Sigmoid colon (tissue), 4 donors: ENCODE measurements around the gene PARD3.

Experiments used
- EP300 ChIP-seq, 4 donors: sonication (generic); formaldehyde crosslinking; IDR thresholded peaks; one replicate each; pipeline ENCODE4 v1.6.1; 2017; ENCODE audit warnings: antibody characterized with exemption in 4 of 4
- POLR2A ChIP-seq, 2 donors: fragments of 450-650 bp; IDR thresholded peaks; one replicate each; pipeline ENCODE4 v1.6.1; 2016; ENCODE audit warnings: antibody characterized with exemption in 2 of 2, mild to moderate bottlenecking in 2 of 2, moderate library complexity in 2 of 2
- POLR2AphosphoS5 ChIP-seq, 4 donors: sonication (generic); formaldehyde crosslinking; IDR thresholded peaks; one replicate each; pipeline ENCODE4 v1.6.1; 2017; ENCODE audit warnings: antibody characterized with exemption in 4 of 4
- TF ChIP-seq, protein P1 (sequence below), 4 experiments: fragments of 450-650 bp in 3 of 4; fragments of 200-600 bp in 1 of 4; IDR thresholded peaks; one replicate each; pipeline ENCODE4 v1.5.1; 2016 to 2019; ENCODE audit warnings: antibody characterized with exemption in 4 of 4, mild to moderate bottlenecking in 3 of 4, moderate library complexity in 2 of 4

DNA sequence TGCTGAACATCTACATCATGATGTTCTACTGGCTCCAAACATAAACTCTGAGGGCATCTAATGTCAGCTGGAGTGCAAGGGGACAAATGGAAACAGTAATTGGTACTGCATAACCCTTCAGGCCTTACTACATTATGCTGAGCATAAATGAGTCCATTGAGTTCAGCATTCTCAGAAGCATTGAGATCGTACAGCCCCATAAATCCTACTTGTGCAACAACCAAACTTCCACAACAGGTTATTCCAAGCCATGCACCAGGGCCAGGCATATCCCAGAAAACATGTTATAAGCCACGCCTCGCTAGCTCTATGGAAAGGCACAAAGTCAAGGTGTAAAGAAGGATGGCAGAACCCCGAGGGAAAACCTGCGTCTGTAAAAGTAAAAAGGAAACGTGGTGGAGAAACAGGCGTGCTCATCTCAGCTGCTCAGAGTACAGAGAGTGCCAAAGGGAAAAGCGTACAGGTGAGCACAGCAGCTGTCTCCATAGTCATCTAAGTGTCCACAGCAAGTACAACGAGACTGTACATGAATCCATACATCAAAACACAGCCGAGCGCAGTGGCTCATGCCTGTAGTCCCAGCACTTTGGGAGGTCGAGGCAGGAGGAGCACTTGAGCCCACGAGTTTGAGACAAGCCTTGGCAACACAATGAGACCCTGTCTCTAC, 124.6 kb downstream of the PARD3 start:
- TF ChIP-seq, protein P1, sequence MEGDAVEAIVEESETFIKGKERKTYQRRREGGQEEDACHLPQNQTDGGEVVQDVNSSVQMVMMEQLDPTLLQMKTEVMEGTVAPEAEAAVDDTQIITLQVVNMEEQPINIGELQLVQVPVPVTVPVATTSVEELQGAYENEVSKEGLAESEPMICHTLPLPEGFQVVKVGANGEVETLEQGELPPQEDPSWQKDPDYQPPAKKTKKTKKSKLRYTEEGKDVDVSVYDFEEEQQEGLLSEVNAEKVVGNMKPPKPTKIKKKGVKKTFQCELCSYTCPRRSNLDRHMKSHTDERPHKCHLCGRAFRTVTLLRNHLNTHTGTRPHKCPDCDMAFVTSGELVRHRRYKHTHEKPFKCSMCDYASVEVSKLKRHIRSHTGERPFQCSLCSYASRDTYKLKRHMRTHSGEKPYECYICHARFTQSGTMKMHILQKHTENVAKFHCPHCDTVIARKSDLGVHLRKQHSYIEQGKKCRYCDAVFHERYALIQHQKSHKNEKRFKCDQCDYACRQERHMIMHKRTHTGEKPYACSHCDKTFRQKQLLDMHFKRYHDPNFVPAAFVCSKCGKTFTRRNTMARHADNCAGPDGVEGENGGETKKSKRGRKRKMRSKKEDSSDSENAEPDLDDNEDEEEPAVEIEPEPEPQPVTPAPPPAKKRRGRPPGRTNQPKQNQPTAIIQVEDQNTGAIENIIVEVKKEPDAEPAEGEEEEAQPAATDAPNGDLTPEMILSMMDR (IDR thresholded peaks at IDR 0.05) = no peak
- TF ChIP-seq POLR2A (IDR thresholded peaks at IDR 0.05) (no peak), POLR2AphosphoS5 (IDR thresholded peaks at IDR 0.05) (no peak), EP300 (IDR thresholded peaks at IDR 0.05) (no peak)
